GM18858 (cell line): Measurements from ENCODE around the gene HYAL2.

Experiments
- ATAC-seq: cut with Tn5 transposase; IDR thresholded peaks from one replicate; pipeline ENCODE4 v1.9.1; 2021; ENCODE audit not compliant: unreplicated experiment

Gene HYAL2

GRCh38 chr3:50350527-50351322 is 28.2 kb upstream of the HYAL2 start, which contains the start of the genes CYB561D2 and NPRL2:
Gene CYB561D2, plus strand, starts transcription at chr3:50350862. Its CDS starts 572 bp downstream, at chr3:50351434.
Gene NPRL2, minus strand, starts transcription at chr3:50350775. Its CDS starts 123 bp downstream, at chr3:50350652.
- peak; percentile 69 for ATAC-seq

- ATAC-seq, result no peak
Observed at GRCh38 chr3:50350213-50350526, 27.6 kb upstream of the HYAL2 start.

GRCh38 chr3:50347187-50347813 is 24.8 kb upstream of the HYAL2 start:
- ATAC-seq, result no peak

GRCh38 chr3:50345586-50346234 is 23.2 kb upstream of the HYAL2 start, which contains the start of gene ZMYND10:
Gene ZMYND10, minus strand, starts transcription at chr3:50345732. Its CDS starts 153 bp downstream, at chr3:50345579.
- ATAC-seq, result no peak

- no peak for ATAC-seq
Observed at GRCh38 chr3:50345008-50345407, 22.5 kb upstream of the HYAL2 start.

GRCh38 chr3:50342813-50343633 is 20.5 kb upstream of the HYAL2 start:
- no peak for ATAC-seq

- ATAC-seq, result no peak
Observed at GRCh38 chr3:50341996-50342650, 19.6 kb upstream of the HYAL2 start.

GRCh38 chr3:50341537-50341936 is 19.0 kb upstream of the HYAL2 start:
- ATAC-seq, result no peak

- ATAC-seq, result no peak
Observed at GRCh38 chr3:50340448-50341329, 18.1 kb upstream of the HYAL2 start, which contains the start of gene RASSF1. Gene RASSF1, minus strand, starts transcription at chr3:50340836. Its CDS starts 31 bp downstream, at chr3:50340805.

GRCh38 chr3:50340147-50340447 is 17.6 kb upstream of the HYAL2 start:
- ATAC-seq, result no peak

GRCh38 chr3:50339485-50340146 is 17.1 kb upstream of the HYAL2 start:
- no peak for ATAC-seq

GRCh38 chr3:50338965-50339364 is 16.4 kb upstream of the HYAL2 start:
- ATAC-seq, result no peak

GRCh38 chr3:50337175-50337861 is 14.8 kb upstream of the HYAL2 start:
- peak; percentile 48 for ATAC-seq

- peak; percentile 16 for ATAC-seq
Observed at GRCh38 chr3:50336452-50337174, 14.1 kb upstream of the HYAL2 start.

- ATAC-seq, result no peak
Observed at GRCh38 chr3:50334339-50335075, 12.0 kb upstream of the HYAL2 start.

- no peak for ATAC-seq
Observed at GRCh38 chr3:50333744-50334328, 11.3 kb upstream of the HYAL2 start.
